OCI-LY3 (cell line): ENCODE data around the gene AKAP8L.

ENCODE experiments used
- H2AFZ ChIP-seq: fragments of 200-600, 300-600 bp; shearing (Covaris generic); 2 replicates; pipeline ENCODE4 v1.6.0; 2014; ENCODE audit warnings: antibody characterized with exemption, low read depth, low read length
- H3K27ac ChIP-seq: fragments of 200-600, 300-600 bp; sonication (generic); 2 replicates; pipeline ENCODE4 v1.5.1; 2014; ENCODE audit warnings: mild to moderate bottlenecking, low read length, moderate library complexity, mixed read lengths
- H3K27me3 ChIP-seq: fragments of 200-600, 300-600 bp; sonication (generic); 2 replicates; pipeline ENCODE4 v1.6.1; 2014; ENCODE audit warnings: low read depth, low read length, mixed read lengths
- H3K36me3 ChIP-seq: fragments of 200-600, 300-600 bp; sonication (generic); replicated peaks from 2 replicates; pipeline ENCODE3; 2014; ENCODE audit warnings: low read depth, low read length, mixed read lengths
- H3K4me1 ChIP-seq: fragments of 300-600, 200-600 bp; sonication (generic); 2 replicates; pipeline ENCODE4 v1.6.1; 2014; ENCODE audit warnings: low read length, mixed read lengths
- H3K4me2 ChIP-seq: fragments of 200-600, 300-600 bp; sonication (generic); 2 replicates; pipeline ENCODE4 v1.6.1; 2014; ENCODE audit warnings: low read length, mixed read lengths
- H3K4me3 ChIP-seq: fragments of 300-600, 200-600 bp; sonication (generic); 2 replicates; pipeline ENCODE4 v1.5.1; 2014; ENCODE audit warnings: antibody characterized with exemption, mild to moderate bottlenecking, low read length, moderate library complexity
- H3K79me2 ChIP-seq: fragments of 300-600, 200-600 bp; shearing (Covaris generic); 2 replicates; pipeline ENCODE4 v1.6.1; 2014; ENCODE audit warnings: mild to moderate bottlenecking, low read length, mixed read lengths
- H3K9ac ChIP-seq: fragments of 300-600, 200-600 bp; shearing (Covaris generic); 2 replicates; pipeline ENCODE4 v1.6.0; 2014; ENCODE audit warnings: mild to moderate bottlenecking, low read length, moderate library complexity
- H3K9me3 ChIP-seq: fragments of 200-600, 300-600 bp; shearing (Covaris generic); 2 replicates; pipeline ENCODE4 v1.6.1; 2014; ENCODE audit warnings: low read length, mixed read lengths; ENCODE audit not compliant: insufficient read depth
- H4K20me1 ChIP-seq: fragments of 200-600, 300-600 bp; sonication (generic); 2 replicates; pipeline ENCODE4 v1.6.1; 2016; ENCODE audit warnings: low read length, mixed read lengths; ENCODE audit not compliant: insufficient read depth
- CTCF ChIP-seq: fragments of 200-600, 300-600 bp; sonication (generic); IDR thresholded peaks from 2 replicates; pipeline ENCODE4 v1.5.1; 2014; ENCODE audit warnings: antibody characterized with exemption, low read length, low read depth
- EZH2phosphoT487 ChIP-seq: fragments of 200-600 bp; shearing (Covaris generic); IDR thresholded peaks from 2 replicates; pipeline ENCODE4 v1.6.1; 2018; ENCODE audit warnings: antibody characterized with exemption, mixed run types, low read depth

Gene AKAP8L

GRCh38 chr19:15438577-15438976, 19.8 kb upstream of the AKAP8L start:
- TF ChIP-seq EZH2phosphoT487 (no peak), CTCF (no peak)
- Histone ChIP-seq H2AFZ (no peak overlapping the region), H3K9ac (no peak overlapping the region), H3K79me2 (no peaks in the 10 kb centered on the region), H3K36me3 (no peaks in the 10 kb centered on the region), H3K4me1 (peaks cover 6% of the 10 kb centered on the region; the same call in 1 of the 2 replicates), H3K27ac (no peak overlapping the region), H3K4me2 (no peak overlapping the region), H3K9me3 (no peaks in the 10 kb centered on the region), H3K27me3 (no peaks in the 10 kb centered on the region), H4K20me1 (no peaks in the 10 kb centered on the region), H3K4me3 (no peak overlapping the region)

- H3K4me1 ChIP-seq, result peaks cover 10% of the 10 kb centered on the region; the same call in 1 of the 2 replicates
- no peaks in the 10 kb centered on the region for H3K36me3 ChIP-seq
- H2AFZ ChIP-seq, result no peak overlapping the region
- H3K79me2 ChIP-seq, result no peaks in the 10 kb centered on the region
- no peak overlapping the region for H3K9ac ChIP-seq
- no peak overlapping the region for H3K4me2 ChIP-seq
- H3K4me3 ChIP-seq, result no peak overlapping the region
- TF ChIP-seq CTCF (no peak), EZH2phosphoT487 (no peak)
- no peaks in the 10 kb centered on the region for H4K20me1 ChIP-seq
- no peaks in the 10 kb centered on the region for H3K27me3 ChIP-seq
- no peaks in the 10 kb centered on the region for H3K9me3 ChIP-seq
- H3K27ac ChIP-seq, result no peak overlapping the region
Observed at GRCh38 chr19:15438124-15438496, 19.3 kb upstream of the AKAP8L start.

DNA sequence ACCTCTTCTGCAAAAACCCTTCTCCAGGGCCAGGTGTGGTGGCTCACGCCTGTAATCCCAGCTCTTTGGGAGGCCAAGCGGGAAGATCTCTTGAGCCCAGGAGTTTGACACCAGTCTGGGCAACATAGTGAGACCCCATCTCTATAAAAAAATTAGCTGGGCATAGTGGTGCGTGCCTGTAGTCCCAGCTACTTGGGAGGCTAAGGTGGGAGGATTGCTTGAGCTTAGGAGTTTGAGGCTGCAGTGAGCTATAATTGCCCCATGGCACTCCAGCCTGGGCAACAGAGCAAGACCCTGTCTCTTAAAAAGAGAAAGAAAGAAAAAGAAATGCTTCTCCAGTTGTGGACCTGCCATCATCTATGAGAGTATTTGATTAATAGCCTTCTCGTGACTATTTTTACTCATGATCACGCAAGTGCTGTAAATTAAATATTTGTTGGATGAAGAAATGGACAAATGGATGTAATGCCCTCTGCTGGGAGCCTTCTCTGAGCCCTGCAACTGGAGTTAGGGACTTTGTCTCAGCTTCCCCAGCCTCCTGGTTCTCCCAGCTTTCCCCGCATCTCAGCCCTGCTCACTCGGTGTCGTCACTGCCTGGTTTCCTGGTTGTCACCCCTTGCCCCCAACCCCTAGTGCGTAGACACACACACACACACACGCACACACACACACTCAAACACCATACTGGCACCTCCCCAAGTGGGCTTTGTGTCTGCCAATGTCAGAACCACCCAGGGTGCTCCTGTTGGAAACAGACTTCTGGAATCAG, 18.8 kb upstream of the AKAP8L start:
- H3K27ac ChIP-seq, result no peak overlapping the region
- no peak overlapping the region for H2AFZ ChIP-seq
- H3K4me2 ChIP-seq, result no peak overlapping the region
- peaks cover 10% of the 10 kb centered on the region; the same call in 1 of the 2 replicates for H3K4me1 ChIP-seq
- H3K9ac ChIP-seq, result no peak overlapping the region
- TF ChIP-seq CTCF (no peak), EZH2phosphoT487 (no peak)
- H3K9me3 ChIP-seq, result no peaks in the 10 kb centered on the region
- H3K27me3 ChIP-seq, result no peaks in the 10 kb centered on the region
- H4K20me1 ChIP-seq, result no peaks in the 10 kb centered on the region
- peaks cover 4% of the 10 kb centered on the region; the same call in 1 of the 2 replicates for H3K79me2 ChIP-seq
- H3K36me3 ChIP-seq, result no peaks in the 10 kb centered on the region
- no peak overlapping the region for H3K4me3 ChIP-seq

DNA sequence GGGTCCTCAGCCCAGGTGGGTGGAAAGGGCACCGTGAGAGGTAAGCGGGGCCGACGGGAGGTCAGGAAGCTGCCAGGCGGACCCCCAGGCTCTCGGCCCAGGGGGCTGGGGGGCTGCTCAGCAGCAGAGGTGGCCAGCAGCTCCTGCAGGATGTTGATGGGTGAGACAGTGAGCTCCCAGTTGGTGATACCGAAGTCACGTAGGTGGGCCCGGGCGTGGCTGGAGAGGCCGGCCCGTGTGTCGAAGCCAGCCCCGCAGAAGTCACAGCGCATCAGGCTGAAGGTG, 18.0 kb upstream of the AKAP8L start:
- Histone ChIP-seq H3K4me1 (peaks cover 10% of the 10 kb centered on the region; the same call in 1 of the 2 replicates), H3K27ac (no peak overlapping the region), H3K79me2 (peaks cover 9% of the 10 kb centered on the region), H3K4me3 (no peak overlapping the region), H4K20me1 (no peaks in the 10 kb centered on the region), H3K9ac (no peak overlapping the region), H2AFZ (no peak overlapping the region), H3K36me3 (no peaks in the 10 kb centered on the region), H3K9me3 (no peaks in the 10 kb centered on the region), H3K4me2 (no peak overlapping the region), H3K27me3 (no peaks in the 10 kb centered on the region)
- TF ChIP-seq CTCF, result no peak
- no peak for TF ChIP-seq EZH2phosphoT487
